GM19239 (cell line): ENCODE measurements around the gene ZFYVE21.

Experiments
- DNase-seq: peaks from one replicate; pipeline ENCODE4 v3.0.0; 2011; ENCODE audit warnings: low spot score; ENCODE audit not compliant: insufficient read length
- FAIRE-seq: peaks from 2 replicates; lab custom pipeline; 2011; peaks lifted over from hg19 to GRCh38; lab: Jason Lieb, UNC

Gene ZFYVE21

DNA sequence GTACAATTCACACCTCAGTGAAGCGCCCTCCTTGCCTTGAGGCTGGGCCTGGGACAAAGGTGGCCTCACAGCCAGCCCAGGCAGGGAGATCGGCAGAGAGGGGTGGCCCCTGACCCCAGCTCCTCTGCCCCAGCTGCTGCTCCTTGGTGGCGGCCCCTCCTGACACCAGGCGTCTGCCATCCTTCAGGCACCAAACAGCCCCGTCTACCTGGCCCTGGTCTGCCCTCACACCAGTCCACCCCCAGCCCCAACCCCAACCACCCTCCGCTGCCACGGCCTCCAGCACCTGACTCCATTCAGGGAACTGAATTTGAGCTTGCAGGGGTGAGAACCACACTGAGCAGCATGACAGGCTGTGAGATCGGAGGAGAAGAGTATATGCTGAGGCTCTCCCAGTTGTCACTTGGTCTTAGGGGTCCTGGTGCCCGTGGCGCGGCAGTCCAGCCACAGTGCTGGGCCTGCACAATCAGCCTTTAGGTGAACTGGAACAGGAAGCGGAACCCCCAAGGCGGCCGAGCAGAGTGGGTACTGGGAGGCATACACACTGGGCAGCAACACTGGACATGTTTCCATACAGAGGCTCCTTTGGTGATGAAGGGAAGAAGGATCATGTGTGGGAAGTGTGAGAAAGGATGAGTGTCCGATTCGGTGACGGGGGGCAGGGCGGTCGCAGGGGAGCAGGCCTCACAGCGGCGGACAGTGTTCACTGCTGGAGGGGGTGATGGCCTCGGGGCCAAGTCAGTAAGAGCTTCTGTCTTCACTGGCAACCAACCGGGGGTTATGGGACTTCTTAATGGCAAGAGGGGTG is 18.7 kb downstream of the ZFYVE21 start:
- no peak for DNase-seq
- no peak for FAIRE-seq

DNA sequence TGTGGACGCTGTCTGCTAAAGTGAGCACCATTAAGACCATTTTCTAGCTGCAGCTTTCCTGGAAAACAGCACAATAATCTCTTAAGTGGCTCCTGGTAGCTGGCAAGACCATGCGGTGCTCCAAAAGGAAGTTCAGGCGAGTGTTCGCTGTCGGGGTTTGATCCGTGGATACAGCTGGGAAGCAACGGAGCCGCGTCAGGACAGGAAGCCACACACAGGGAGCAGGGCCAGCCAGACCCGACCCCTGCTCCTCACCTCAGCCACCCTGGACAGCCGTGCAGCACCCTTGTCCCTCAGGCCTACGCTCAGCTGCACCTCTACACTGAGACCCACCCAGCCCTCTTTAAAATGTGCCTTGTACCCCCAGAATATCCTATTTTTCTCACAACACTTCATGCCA is 19.4 kb downstream of the ZFYVE21 start:
- DNase-seq (no peak), FAIRE-seq (no peak)

DNA sequence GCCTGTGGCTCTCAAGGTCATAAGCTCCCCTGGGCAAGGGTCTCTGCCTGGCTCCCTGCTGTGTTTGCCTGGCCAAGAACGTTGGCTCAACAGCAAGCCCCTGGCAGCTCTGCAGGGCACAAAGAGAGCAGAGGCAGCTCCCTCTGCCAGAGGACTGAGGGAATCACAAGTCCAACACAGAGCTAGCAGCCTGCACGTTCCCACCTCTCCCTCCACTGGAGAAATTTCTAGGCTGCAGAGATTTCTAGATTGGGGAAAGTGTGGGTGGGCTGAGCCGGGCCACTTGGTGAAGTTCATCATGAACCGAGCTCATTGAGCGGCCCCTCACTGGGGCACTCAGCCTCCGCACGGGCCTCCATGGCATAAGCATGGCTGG is 19.8 kb downstream of the ZFYVE21 start:
- no peak for DNase-seq
- no peak for FAIRE-seq

DNA sequence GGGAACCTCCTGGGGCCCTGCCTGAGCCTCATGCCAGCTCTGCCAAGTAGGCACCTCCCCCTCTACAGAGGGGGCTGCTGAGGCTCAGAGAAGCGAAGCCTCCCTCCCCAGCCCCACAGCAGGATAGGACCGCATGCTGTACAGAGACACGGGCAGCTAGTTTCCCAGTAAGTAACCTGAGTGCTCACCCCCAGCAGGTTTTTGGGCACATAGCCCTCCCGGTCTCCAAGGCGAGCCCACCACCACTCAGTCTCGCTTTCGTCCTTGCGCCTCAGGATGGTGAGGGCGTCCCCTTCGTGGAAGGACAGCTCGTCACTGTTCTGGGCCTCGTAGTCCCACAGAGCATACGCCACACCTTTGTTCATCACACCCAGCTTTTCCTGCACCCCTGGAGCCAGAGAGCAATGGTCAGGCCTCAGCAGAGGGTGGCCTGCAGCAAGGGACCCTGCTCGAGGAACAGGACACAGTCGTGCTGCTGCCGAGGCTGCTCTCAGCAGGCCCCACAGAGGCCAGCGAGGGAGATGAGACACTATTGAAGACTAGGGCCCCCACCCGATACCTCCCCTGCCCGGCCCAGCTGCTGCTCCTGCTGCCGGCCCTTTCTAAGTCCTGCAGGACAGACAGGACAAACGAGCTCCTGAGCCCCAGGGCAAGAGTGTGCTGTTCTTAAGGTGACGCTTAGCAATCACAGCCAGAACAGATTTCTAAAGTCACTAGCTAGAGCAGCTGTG is 20.4 kb downstream of the ZFYVE21 start:
- FAIRE-seq, result no peak
- no peak for DNase-seq

DNA sequence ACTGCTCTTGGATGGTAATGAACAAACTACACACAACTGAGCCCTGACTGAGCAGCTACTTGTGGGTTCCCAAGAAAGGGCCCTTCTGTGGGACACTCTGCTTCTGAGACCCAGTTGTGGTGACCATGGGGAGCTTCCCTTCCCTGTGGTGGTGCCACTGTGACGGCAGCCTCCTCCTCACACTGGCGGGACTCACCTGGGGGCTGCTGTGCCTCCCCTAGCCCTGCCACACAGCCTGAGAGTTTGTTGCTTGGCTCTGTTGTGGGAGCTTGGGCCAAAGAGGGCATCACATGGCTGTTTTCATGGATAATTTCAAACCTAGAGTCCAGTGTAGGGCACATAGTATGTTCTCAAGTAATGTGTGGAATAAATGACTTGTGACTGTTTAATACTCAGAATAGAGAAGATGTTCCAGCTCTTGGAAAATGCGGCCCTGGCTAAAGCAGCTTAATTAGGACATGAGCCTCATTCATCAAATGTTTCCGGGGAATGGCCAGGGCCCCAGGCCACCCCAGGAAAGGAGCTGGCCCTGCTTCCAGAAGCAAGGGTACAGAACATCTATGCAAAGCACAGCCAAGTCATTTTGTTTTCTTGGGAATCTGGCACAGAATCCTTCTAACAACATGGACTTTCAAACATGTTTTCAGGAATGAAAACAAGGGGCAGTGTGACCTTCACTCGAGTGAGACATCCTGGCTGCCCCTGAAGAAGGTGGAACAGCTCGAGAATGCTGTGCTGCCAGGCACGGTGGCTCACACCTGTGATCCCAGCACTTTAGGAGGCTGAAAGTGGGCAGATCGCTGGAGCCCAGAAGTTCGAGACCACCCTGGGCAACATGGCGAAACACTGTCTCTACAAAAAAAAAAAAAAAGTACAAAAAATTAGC is 21.2 kb downstream of the ZFYVE21 start:
- no peak for DNase-seq
- FAIRE-seq, result no peak

DNA sequence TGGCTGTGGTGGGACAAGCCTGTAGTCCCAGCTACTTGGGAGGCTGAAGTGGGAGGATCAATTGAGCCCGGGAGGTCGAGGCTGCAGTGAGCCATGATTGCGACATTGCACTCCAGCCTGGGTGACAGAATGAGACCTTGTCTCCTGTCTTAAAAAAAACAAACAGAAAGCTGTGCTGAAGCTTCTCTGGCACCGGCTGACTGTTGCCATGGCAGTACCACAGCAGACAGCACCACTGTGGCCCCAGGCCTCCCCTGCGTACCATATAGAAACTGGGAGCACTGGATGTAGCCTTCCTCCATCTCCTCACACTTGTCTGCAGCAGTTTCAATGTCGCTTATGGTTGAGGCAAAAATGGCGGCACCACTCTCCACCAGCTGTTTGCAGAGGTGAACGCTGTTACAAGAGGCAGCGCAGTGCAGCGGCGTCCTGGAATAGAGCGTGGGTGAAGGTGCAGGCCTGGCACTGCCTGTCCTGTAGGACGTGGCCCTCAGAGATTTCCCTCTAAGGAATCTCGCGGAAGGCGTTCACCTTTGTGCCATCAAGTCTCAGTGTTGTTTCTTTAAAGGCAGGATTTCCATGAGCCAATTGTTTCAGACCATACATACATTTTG is 21.9 kb downstream of the ZFYVE21 start:
- FAIRE-seq (no peak), DNase-seq (no peak)

DNA sequence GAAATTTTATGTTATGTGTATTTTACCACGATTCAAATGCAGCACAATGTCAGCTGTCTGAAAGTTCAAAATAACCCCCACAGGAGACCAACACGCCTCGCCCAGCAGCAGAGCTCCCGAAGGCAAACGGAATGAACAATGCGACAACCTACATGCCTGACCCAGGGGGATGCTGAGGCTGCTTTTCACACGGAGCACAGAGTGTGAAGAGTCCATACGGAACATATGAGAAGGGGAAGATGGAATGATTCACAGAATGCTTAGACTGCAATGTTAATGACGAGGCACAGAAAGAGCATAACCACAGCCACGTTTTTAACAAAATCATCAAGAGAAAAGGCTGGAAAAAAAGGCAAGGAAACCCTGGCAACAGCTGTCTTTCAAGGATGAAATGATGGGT is 22.6 kb downstream of the ZFYVE21 start:
- DNase-seq (no peak), FAIRE-seq (no peak)

DNA sequence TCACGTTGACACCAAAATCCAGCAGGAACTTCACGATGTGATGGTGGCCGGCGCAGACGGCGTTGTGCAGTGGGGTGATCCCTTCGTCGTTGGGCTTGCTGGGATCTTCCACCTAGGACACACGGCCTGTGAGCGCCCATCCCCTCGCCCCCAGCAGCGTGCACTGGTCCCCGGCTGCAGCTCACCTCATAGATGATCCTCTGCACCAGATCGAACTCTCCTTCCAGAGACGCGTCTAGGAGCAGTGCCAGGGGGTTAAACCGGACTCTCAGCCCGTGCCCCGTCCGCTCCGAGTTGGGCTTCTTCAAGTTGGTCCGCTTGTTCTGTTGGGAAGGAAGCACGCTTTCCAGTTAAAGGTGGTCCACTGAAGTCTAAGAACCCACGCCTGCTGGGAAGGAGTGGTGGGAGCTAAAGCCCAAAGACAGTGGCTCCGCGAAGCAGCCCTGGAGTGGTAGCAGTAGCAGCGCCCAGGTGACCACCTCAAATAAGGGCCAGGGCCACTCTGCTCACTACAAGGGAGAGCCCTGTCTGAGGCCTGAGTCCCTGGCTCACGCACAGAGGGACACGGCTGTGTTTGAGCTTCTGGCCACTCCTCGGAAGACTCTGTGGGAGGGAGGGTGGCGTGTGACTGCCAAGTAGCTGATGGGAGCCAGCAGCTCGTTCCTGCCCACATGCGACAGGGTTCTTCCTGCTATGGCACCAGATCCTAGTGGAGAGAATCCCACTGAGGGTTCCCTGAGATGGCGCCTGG is 23.3 kb downstream of the ZFYVE21 start:
- no peak for FAIRE-seq
- DNase-seq, result no peak

DNA sequence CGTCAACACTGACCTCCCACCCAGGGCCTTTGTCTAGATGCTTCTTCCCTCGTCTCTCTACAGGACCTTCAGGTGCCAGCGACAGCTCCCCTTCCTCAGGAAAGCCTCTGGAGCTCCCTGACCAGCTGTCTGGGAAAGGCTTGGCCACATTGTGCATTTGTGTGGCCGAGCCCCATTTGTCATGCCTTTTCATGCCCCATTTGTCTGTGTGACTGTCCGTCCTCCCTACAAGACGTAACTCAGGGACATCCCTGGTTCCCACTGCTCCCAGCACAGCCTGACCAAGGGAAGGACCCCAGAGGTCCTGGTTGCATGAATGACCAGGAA is 23.8 kb downstream of the ZFYVE21 start:
- DNase-seq (no peak), FAIRE-seq (no peak)

DNA sequence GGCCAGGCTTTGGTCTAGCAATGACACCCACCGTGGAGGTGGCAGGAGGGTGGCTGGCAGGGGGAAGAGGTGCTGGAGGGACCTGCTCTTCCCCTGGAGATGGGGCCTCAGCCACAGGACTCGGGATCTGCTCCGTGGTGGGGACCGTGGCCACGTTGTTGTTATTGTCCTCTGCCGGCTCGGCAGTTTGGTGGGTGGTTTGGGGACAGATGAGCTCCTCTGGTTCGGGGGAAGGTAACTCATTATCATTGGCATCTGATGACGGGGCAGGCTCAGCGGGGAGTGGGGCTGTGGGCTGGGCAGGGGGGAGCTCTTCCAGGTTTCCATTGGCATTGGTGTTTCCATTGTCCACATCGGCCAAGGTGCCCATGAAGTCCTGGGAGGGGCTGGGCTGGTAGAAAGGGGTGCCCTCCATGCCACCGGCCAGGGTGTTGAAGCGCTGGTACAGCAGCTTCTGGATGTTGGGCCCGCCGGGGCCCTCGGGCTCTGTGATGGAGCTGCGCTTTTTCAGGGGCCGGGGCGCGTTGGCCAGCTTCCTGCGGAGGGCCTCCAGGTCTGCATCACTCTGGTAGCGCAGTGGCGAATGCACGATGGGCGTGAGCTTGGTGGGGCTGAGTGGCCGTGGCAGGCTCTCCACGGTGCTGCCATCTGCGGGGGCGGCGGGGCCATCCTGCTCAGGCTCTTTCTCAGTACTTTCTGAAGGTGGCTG is 24.3 kb downstream of the ZFYVE21 start:
- no peak for DNase-seq
- FAIRE-seq, result no peak

DNA sequence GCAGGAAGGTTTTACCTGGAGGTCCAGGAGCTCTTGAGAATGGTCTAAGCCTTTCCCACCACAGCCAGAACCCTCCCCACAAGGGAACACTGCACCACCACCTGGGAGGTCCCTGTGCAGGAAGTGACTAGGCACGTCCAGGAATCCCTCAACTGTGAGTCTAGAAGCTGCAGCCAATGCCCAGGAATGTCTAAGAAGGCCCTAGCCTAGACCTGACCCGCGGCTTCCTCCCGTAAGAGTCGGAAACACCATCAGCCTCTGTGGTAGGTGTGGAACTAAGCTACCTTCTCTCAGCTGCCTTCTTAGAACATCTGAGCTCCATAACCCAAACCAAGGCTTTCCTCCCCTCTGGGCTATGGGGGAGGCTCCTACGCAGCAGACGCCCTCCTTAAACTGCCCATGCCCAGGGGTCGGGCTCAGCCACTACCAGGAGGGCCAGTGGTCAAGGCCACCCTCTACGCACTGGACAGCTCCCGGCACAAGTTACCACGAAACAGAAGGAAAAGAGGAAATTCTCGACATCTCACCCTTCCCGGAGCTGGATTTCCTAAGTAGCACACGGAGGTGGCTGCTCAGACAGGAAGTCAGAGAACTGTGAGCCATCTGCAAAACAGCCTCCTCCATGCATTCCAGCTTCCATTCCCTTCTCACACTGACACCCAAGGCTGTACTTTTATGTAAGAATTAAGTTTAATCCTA is 25.5 kb downstream of the ZFYVE21 start:
- DNase-seq (no peak), FAIRE-seq (no peak)

DNA sequence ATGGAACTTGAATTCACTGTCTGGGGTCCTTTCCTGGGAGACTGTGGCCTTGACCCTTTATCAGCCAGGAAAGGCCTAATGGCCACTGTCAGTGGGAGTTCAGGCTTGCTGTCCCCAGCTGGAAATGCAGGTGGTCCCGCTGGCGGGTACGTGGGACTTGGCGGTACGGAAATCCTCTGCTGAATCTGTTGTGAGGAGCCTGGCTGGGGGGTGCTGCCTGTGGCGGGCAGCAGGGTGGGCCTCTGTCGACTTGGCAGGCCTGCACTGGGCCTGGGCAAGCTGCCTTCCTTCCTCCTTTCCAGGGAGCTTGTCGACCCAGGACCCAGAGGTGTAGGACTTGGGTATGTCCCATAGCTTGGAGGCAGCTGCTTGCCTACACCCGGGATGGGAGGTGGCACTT is 26.3 kb downstream of the ZFYVE21 start:
- FAIRE-seq, result no peak
- no peak for DNase-seq

DNA sequence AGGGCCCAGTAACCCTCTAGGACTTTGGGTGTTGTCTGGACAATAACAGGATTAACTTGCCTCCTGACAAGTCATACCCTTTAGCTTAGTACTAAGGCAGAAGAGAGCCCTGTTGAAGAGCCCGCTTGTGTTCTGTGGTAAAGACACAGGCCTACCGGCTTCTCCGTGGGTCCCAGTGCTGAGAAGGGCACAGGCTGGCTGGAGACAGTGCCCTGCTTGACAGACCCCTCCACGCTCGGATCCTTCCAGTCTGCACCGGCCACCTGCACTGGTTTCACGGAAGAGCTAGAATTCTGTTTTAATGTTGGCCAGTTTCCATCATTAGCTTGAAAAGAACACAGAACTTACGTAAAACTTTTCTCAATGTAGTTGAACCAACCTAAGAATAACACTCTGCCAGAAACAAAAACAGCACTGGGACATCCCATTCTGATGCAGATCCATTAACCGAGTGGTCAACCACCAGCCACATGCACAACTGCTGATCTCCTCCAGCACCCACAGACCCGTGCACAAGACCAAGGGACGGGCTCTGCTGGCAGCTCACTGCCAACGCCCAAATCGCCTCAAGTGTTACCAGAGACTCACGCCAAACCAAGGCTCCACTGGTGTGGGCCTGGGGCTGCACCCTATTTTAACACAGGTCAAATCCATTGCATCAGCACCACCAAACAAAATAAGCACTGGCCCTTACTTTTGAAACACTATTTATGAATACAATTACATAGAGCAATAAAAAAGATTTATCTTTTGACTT is 27.1 kb downstream of the ZFYVE21 start:
- FAIRE-seq (no peak), DNase-seq (no peak)

DNA sequence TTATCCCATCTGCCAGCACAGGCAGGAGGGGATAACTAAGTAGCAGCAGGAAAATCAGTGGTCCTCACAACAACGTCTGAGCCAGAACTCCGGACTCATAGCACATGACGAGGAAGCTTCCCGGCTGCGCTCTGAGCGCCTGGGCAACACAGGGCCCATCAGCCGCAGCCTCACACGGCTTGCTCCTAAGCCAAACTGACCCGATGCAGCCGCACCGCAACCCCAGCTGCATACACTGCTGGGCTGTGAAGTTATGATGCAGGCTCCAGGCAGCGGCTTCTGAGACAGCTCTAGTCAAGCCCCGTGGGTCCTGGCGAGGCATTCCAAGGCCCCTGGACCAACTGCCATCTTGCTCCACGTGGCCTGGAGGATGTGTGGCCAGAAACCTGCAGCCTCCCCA is 28.1 kb downstream of the ZFYVE21 start:
- no peak for DNase-seq
- no peak for FAIRE-seq

DNA sequence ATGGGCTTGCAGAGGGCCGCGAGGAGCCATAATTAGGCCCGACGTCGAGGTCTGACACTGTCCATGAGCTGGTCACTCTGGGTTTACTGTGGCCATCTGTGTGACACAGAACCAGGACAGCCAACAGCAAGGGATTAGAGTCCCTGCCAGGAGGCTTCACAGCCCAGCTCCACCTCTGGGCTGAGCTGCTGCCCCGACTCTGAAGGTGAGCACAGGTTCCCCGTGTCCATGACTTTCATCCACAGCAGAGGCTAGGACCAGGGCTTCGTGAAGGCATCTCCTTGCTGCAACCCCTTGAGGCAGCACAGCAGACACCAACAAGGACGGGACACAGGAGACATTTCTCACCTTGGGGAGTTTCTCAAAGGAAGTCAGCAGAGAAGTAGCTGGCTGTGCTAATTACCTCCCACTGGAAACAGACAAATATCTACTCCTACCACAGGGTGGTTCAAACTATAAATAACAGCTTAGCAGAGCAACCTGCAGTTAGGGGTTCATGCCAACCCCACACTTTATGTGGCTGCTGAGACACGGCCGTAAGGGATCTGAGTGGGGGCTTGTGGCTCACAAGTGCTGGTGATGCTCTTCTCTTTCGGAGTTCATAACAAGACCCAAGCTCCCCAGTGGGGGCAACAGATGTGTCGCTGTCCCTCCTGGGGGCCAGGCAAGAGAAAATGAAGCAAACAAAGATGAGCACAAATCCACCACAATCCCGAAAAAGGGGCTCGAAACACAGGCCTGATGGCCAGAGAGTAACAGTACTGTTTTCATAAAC is 29.2 kb downstream of the ZFYVE21 start:
- FAIRE-seq (no peak), DNase-seq (no peak)

DNA sequence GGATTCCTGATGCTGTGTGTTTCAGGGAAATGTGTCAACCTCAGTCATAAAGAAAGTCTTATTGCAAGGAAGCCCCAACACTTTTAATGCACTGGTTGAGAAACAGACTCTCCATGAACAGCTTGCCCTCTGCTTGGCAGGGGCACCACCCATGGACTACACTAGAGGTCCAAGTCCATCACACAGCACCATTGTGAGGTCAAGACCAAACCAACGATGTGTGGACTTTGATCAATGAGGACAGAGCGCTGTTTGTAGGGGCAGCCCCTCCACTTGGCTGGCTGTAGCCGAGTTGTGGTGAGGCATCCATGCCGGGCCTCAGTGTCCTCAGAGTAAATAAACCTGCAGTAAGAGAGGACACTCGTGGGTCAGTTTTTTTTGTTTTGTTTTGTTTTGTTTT is 29.8 kb downstream of the ZFYVE21 start:
- no peak for DNase-seq
- FAIRE-seq, result no peak

DNA sequence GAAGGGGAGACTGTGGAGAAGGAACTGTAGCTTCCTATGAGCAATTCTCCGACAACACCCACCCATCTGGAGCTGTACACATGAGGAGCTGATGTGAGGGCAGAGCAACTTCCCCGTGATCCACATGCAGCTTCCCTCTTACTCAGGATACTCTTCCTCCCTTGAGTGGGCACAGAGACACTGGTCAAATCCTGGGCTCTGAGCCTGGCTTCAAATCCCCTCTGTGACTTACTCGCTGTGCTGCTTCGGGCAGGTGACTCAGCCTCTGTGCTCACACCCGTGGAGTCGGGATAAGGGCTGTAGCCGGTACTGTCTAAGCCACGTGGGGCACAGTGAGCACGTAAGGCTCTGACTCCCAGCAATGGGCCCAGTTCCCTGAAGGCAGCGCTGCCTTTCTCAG is 31.1 kb downstream of the ZFYVE21 start:
- FAIRE-seq, result no peak
- no peak for DNase-seq
